ENCODE data around the gene SLC12A7.

SLC12A7 gene

DNA sequence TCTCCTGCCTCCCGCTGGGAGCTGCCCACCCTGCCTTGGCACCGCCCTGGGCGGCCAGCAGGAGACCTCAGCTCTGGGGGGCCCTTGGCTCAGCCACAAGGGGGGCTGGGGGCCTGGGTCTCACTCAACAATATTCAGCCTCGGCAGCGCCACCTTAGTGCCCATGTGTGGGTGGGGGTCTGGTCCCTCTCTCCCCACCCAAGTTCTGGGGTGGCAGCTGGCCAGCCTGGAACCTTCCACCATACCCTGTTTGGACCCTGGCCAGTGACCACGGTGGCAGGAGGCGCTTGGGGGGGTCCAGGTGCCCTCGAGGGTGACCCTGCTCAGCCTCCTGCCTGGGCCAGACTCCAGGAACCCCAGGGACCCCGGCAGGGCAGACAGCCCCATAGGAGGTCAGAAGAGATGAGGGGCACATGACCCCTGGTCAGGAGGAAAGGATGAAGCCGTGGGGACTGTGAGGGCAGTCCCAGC, 81.0 kb downstream of the SLC12A7 start:
- TF ChIP-seq, protein P1, sequence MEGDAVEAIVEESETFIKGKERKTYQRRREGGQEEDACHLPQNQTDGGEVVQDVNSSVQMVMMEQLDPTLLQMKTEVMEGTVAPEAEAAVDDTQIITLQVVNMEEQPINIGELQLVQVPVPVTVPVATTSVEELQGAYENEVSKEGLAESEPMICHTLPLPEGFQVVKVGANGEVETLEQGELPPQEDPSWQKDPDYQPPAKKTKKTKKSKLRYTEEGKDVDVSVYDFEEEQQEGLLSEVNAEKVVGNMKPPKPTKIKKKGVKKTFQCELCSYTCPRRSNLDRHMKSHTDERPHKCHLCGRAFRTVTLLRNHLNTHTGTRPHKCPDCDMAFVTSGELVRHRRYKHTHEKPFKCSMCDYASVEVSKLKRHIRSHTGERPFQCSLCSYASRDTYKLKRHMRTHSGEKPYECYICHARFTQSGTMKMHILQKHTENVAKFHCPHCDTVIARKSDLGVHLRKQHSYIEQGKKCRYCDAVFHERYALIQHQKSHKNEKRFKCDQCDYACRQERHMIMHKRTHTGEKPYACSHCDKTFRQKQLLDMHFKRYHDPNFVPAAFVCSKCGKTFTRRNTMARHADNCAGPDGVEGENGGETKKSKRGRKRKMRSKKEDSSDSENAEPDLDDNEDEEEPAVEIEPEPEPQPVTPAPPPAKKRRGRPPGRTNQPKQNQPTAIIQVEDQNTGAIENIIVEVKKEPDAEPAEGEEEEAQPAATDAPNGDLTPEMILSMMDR (IDR thresholded peaks at IDR 0.05) = no peak

DNA sequence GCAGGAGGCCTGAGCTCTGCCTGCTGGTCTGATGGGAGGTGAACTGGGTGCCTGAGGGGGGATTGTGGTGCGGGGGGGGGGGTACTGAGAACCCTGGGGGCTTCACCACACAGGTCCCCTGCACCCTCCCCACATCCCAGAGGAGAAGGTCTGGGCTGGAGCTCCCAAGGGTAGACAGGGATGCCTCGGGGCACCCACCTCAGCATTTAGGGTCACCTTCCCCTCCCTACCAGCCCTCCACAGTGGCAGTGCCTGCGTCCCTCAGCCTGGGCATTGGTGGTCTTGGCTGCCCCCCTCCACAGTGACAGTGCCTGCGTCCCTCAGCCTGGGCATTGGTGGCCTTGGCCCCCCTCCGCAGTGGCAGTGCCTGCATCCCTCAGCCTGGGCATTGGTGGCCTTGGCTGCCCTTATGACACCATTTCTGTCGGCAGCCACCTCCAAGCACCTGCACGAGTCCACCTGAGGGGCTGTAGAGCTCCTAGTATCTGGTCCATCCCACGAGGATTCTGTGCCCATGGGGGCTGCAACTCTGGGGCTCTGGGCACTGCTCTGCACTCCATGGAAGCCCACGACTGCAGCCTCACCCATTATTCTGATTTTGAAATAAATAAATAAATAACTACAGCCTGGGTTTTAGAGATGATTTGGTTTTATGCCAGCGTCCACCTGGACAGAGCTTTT, 81.8 kb downstream of the SLC12A7 start:
- TF ChIP-seq, protein P1 (IDR thresholded peaks at IDR 0.05) = no peak

DNA sequence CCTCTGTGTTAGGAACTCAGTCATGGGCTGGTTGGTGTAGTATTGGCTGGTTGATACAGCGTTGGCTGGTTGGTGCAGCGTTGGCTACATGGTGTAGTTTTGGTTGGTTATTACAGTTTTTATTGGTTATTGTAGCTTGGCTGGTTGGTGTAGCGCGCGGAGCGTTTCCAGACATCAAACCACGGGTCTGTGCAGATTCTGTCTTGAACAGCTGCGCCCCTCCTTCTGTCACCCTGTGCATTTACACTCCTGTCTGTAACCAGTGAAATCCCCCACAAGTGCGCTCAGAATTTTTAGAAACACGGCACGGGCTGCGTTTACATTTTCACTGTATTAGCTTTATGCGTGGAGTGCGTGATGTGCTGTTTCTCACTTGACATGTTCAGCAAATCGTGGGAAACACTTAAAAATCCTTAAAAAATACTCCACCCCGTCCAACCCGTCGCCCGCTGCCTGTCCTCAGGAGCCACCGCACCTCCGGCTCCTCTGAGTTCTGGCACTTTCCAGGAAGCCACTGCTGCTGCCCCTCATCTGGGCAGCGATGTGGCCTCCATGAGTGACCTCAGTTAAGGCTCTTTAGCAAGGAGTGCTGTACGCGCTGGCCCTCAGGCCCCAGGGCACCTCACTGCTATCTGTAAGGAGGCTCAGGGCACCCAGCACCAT, 82.5 kb downstream of the SLC12A7 start:
- TF ChIP-seq, protein P1 (IDR thresholded peaks at IDR 0.05) = no peak

DNA sequence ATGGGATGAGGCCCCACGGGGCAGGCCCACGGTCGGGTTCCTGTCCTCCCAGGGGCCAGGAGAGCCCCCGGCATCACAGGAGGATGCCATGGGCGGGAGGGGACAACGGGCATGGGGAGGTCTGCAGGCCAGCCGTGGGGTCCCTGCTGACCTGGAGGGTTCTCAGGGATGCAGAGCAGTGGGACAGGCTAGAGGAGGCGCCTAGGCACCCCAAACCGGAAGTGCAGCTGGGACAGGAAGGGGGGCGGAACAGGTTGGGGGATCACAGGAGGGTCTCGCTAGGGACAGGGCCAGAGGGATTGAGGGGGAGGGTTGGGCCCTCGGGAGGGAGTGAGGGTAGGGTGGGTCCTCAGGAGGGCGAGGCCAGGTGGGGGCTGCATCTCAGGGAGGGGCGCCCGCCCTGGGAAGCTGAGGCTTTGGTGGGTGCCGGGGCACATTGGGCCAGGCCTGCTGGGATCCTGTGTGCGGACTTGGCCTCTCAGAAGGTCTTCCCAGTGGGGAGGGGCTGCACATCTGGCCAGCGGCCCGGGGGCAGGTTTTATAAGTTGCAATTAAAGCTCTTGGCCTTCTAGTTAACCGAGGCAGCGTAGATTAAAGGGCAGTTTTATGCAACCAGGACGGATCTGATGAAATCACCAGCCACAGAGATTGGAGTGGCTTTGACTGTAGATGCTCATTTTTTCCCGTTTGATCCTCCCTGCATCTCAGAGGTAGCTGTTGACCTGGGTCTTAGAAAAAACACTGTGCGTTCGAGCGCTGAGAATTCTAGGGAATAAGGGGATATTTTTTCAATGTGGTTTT, 83.2 kb downstream of the SLC12A7 start:
- TF ChIP-seq, protein P1 (IDR thresholded peaks at IDR 0.05) = no peak

DNA sequence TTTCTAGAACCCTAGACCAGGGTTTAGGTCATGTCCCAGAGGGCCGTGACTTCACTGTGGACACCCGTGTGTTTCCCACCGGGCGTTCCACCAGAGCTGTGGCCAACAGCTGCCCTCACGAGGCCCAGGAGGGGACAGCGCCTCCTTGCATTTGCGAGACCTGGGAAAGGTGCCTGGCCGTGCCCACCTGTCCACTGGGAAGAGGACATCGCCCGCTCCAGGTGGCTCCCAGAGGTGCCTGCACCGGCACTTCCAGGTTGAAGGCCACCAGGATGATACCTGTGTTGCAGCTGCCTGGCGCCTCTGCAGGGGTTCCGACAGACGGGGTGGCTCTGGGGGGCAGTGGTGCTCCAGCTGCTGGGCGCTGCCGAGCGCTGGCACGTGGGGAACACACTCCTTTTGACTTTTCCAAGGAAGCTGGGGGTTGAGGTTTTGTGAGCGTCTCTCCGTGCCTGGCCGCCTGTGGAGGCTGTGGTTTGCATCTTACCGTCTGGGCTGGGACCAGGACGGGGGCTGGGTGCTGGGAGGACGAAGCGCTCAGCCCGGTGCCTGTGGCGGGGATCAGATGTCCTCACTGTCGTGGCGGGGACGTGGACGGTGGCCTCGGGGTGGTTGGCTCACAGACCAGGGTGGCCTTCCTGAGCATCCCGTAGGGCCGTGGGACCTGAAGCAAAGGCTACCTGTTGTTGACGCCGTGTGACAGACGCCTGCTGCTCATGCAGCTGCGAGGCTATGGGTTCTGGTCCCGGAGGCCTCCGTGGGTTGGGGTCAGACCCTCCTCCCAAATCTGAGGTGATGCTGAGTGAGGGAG, 84.0 kb downstream of the SLC12A7 start:
- TF ChIP-seq, protein P1 (IDR thresholded peaks at IDR 0.05) = no peak

DNA sequence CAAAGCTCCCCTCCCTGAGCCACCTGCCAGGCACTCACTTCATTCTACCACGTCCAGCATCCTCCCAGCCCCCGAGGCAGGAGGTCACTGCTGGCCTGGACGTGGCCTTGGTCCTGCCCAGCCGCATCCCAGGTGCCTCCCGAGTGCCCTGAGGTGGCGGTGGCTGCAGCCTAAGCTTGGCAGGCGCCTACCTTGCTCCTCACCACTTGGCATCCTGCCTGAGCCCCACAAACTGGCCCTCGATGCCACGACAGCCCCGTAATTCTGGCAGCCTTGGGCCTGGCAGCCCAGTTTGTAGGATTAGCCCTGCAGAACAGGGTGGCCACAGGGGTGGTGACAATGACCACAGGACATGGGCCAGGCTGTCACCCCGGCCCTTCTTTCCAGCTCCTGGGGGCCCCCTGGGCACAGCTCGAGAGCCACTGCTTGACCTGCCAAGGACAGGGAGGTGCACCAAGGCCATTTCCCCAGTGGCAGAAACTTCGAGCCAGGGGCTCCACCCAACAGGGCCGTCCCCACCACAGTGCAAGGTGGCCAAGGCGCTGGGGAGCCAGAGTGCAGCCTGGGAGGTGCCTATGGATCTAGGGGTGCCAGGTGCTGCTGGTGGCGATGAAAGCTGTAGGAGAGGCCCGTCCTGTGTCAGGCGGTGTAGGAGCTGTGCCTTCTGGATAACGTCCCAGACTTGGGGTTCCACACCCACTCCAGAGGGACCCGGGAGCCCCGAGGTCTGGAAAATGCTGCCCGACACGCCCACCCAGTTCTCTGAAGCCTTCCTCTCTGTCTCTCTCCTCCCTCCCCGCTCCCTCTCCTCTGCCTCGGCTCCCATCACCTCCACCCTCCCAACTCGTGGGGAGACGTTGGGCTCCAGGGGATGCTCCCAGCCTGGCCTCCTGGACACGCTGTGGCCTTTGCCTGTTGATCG, 84.9 kb downstream of the SLC12A7 start:
- TF ChIP-seq, protein P1 (IDR thresholded peaks at IDR 0.05) = no peak
